Stomach smooth muscle (tissue), 2 donors: ENCODE data around the gene IFITM5.

Experiments
- H3K27ac ChIP-seq: one replicate; pipeline ENCODE4 v1.7.0; 2013; ENCODE audit warnings: mild to moderate bottlenecking, low read length, inconsistent platforms
- H3K27me3 ChIP-seq, 2 donors: one replicate each; pipeline ENCODE4 v1.7.0; 2013; ENCODE audit warnings: low read length in 2 of 2; ENCODE audit not compliant: insufficient read depth in 2 of 2, control insufficient read depth in 1 of 2
- H3K36me3 ChIP-seq, 2 donors: one replicate each; pipeline ENCODE4 v1.7.0; 2013; ENCODE audit warnings: low read length in 2 of 2; ENCODE audit not compliant: control insufficient read depth in 2 of 2, insufficient read depth in 2 of 2
- H3K4me1 ChIP-seq: one replicate; pipeline ENCODE4 v1.7.0; 2013; ENCODE audit warnings: low read length; ENCODE audit not compliant: control insufficient read depth, insufficient read depth
- H3K4me3 ChIP-seq, 2 donors: one replicate each; pipeline ENCODE4 v1.7.0; 2013; ENCODE audit warnings: low read length in 2 of 2
- H3K9ac ChIP-seq, 2 donors: one replicate each; pipeline ENCODE4 v1.7.0; 2013; ENCODE audit warnings: low read length in 2 of 2, mild to moderate bottlenecking in 1 of 2
- H3K9me3 ChIP-seq, 2 donors: one replicate each; pipeline ENCODE4 v1.7.0; 2013; ENCODE audit warnings: low read length in 2 of 2; ENCODE audit not compliant: control insufficient read depth in 2 of 2
- donor health status: healthy.
- donor health status: Pancreatic carcinoma.

Gene IFITM5

GRCh38 chr11:298406-299065 is 790 bp downstream of the IFITM5 start:
- Histone ChIP-seq H3K4me1 (peaks cover 7% of the 10 kb centered on the region), H3K9ac (no peak overlapping the region), H3K27ac (no peak overlapping the region), H3K36me3 (no peaks in the 10 kb centered on the region), H3K9me3 (no peaks in the 10 kb centered on the region), H3K27me3 (peaks cover 14 to 19% of the 10 kb centered on the region in 2 donors), H3K4me3 (no peak overlapping the region)

- H3K9ac ChIP-seq: no peak overlapping the region
- no peaks in the 10 kb centered on the region for H3K36me3 ChIP-seq
- no peaks in the 10 kb centered on the region for H3K9me3 ChIP-seq
- H3K27me3 ChIP-seq: peaks cover 14 to 19% of the 10 kb centered on the region in 2 donors
- peaks cover 7% of the 10 kb centered on the region for H3K4me1 ChIP-seq
- no peak overlapping the region for H3K27ac ChIP-seq
- no peak overlapping the region for H3K4me3 ChIP-seq
Observed at GRCh38 chr11:297586-298405, 1.5 kb downstream of the IFITM5 start.

GRCh38 chr11:297051-297585 is 2.2 kb downstream of the IFITM5 start:
- no peak overlapping the region for H3K27ac ChIP-seq
- H3K9me3 ChIP-seq: no peaks in the 10 kb centered on the region
- peaks cover 14 to 19% of the 10 kb centered on the region in 2 donors for H3K27me3 ChIP-seq
- H3K36me3 ChIP-seq: no peaks in the 10 kb centered on the region
- no peak overlapping the region for H3K4me3 ChIP-seq
- H3K9ac ChIP-seq: no peak overlapping the region
- H3K4me1 ChIP-seq: peaks cover 7% of the 10 kb centered on the region

GRCh38 chr11:296171-297050 is 2.9 kb downstream of the IFITM5 start:
- H3K27ac ChIP-seq: no peak overlapping the region
- no peak overlapping the region for H3K4me3 ChIP-seq
- H3K9me3 ChIP-seq: no peaks in the 10 kb centered on the region
- H3K9ac ChIP-seq: no peak overlapping the region
- peaks cover 7% of the 10 kb centered on the region for H3K4me1 ChIP-seq
- H3K27me3 ChIP-seq: peaks cover 14 to 19% of the 10 kb centered on the region in 2 donors
- no peaks in the 10 kb centered on the region for H3K36me3 ChIP-seq

GRCh38 chr11:295351-296170 is 3.8 kb downstream of the IFITM5 start:
- no peak overlapping the region for H3K9ac ChIP-seq
- no peaks in the 10 kb centered on the region for H3K36me3 ChIP-seq
- H3K27ac ChIP-seq: no peak overlapping the region
- H3K27me3 ChIP-seq: peaks cover 14 to 19% of the 10 kb centered on the region in 2 donors
- H3K4me1 ChIP-seq: peaks cover 7% of the 10 kb centered on the region
- H3K9me3 ChIP-seq: no peaks in the 10 kb centered on the region
- no peak overlapping the region for H3K4me3 ChIP-seq

GRCh38 chr11:294780-295179 is 4.5 kb downstream of the IFITM5 start:
- Histone ChIP-seq H3K27ac (no peak overlapping the region), H3K9ac (no peak overlapping the region), H3K4me3 (no peak overlapping the region), H3K4me1 (peaks cover 3% of the 10 kb centered on the region), H3K36me3 (no peaks in the 10 kb centered on the region), H3K9me3 (no peaks in the 10 kb centered on the region), H3K27me3 (peaks cover 8 to 13% of the 10 kb centered on the region in 2 donors)

- Histone ChIP-seq H3K9ac (no peak overlapping the region), H3K4me3 (no peak overlapping the region), H3K27me3 (peaks cover 6 to 11% of the 10 kb centered on the region in 2 donors), H3K9me3 (no peaks in the 10 kb centered on the region), H3K27ac (no peak overlapping the region), H3K4me1 (peaks cover 8% of the 10 kb centered on the region), H3K36me3 (no peaks in the 10 kb centered on the region)
Observed at GRCh38 chr11:293852-294661, 5.3 kb downstream of the IFITM5 start.

- H3K36me3 ChIP-seq: no peaks in the 10 kb centered on the region
- H3K4me1 ChIP-seq: peaks cover 11% of the 10 kb centered on the region
- peaks cover 6 to 11% of the 10 kb centered on the region in 2 donors for H3K27me3 ChIP-seq
- H3K9me3 ChIP-seq: no peaks in the 10 kb centered on the region
- no peak overlapping the region for H3K4me3 ChIP-seq
- no peak overlapping the region for H3K27ac ChIP-seq
- H3K9ac ChIP-seq: no peak overlapping the region
Observed at GRCh38 chr11:293271-293851, 6.0 kb downstream of the IFITM5 start.
